ENCODE data around the gene IFNGR2.
"Not testable (repeated sequence)": the region's sequence is repeated elsewhere in the genome, so short reads cannot be mapped to it uniquely, and the experiment has no call there.

Gene IFNGR2

GRCh38 chr21:33378081-33378480 lies 25.1 kb upstream of the IFNGR2 start:
- DNase-seq, result no peak

GRCh38 chr21:33379934-33380333 lies 23.3 kb upstream of the IFNGR2 start:
- DNase-seq, result not testable (repeated sequence)

GRCh38 chr21:33380483-33380998 lies 22.7 kb upstream of the IFNGR2 start:
- DNase-seq, result no peak

- DNase-seq, result not testable (repeated sequence)
Measured at GRCh38 chr21:33381381-33381780, 21.8 kb upstream of the IFNGR2 start.

- DNase-seq, result no peak
Measured at GRCh38 chr21:33383056-33383888, 19.9 kb upstream of the IFNGR2 start.

GRCh38 chr21:33384841-33385331 lies 18.3 kb upstream of the IFNGR2 start:
- DNase-seq, result no peak

GRCh38 chr21:33386222-33386784 lies 16.9 kb upstream of the IFNGR2 start:
- DNase-seq, result no peak

GRCh38 chr21:33387294-33387693 lies 15.9 kb upstream of the IFNGR2 start:
- DNase-seq, result no peak

- no peak for DNase-seq
Measured at GRCh38 chr21:33388188-33388587, 15.0 kb upstream of the IFNGR2 start.

- DNase-seq, result no peak
Measured at GRCh38 chr21:33390479-33390878, 12.7 kb upstream of the IFNGR2 start.

- no peak for DNase-seq
Measured at GRCh38 chr21:33391656-33392055, 11.6 kb upstream of the IFNGR2 start.

- no peak for DNase-seq
Measured at GRCh38 chr21:33392284-33392985, 10.8 kb upstream of the IFNGR2 start.

- DNase-seq, result no peak
Measured at GRCh38 chr21:33393348-33393747, 9.9 kb upstream of the IFNGR2 start.

- no peak for DNase-seq
Measured at GRCh38 chr21:33394260-33394659, 9.0 kb upstream of the IFNGR2 start.

GRCh38 chr21:33395891-33396331 lies 7.3 kb upstream of the IFNGR2 start:
- DNase-seq, result no peak

- no peak for DNase-seq
Measured at GRCh38 chr21:33396436-33396835, 6.8 kb upstream of the IFNGR2 start.

GRCh38 chr21:33396951-33397350 lies 6.3 kb upstream of the IFNGR2 start:
- no peak for DNase-seq

GRCh38 chr21:33397717-33398116 lies 5.5 kb upstream of the IFNGR2 start:
- DNase-seq, result no peak

- no peak for DNase-seq
Measured at GRCh38 chr21:33398361-33398760, 4.9 kb upstream of the IFNGR2 start.

- DNase-seq, result no peak
Measured at GRCh38 chr21:33401630-33401992, 1.6 kb upstream of the IFNGR2 start.

GRCh38 chr21:33402001-33402979 lies 923 bp upstream of the IFNGR2 start:
- DNase-seq, result no peak

Measured in NCI-H2081 treated with DMSO at 0.1 percent for 48 hours (cell line).